ENCODE results near the gene PTPN3.
A peak's percentile ranks its signal among the peaks of the same experiment; 100 is the strongest.

Gene PTPN3

DNA sequence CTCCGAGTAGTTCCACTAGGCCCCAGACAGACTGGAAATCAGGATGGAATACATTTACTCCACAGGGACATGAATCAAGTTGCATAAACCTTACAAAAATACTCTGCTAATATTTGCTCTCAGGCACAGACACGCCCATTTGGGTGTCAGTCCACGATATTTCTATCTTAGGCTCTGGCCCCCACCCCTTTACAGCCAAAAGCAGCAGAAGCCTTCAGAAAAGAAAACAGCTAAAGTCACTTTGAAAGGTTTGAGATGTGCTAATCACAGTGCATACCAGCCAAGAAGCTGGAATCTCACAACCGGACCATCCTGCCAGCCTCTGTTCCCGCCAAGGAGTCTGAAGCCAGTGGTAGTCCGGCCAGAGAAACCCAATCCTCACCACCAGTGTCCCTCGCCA is 22.6 kb downstream of the PTPN3 start:
- no peak for DNase-seq (ENCODE audit: low spot score)

DNA sequence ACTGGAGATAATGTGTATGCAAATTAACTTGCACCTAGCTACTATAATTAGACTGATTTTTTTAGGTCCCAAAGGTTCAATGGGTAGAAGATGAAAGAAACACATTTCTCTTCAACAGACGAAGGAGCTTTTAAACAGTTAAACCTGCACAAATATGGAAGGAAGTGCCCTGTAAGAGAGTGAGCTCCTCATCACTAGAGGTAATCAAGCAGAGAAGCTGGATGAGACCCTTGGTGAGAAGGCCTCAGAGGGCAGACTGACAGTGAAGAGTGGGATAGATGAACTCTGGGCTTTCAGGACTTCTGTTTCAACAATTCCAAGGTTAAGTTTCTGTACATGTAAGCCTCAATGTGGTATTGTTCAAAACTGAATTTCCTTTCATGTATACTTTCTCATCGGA is 23.2 kb downstream of the PTPN3 start:
- DNase-seq (ENCODE audit: low spot score): no peak

DNA sequence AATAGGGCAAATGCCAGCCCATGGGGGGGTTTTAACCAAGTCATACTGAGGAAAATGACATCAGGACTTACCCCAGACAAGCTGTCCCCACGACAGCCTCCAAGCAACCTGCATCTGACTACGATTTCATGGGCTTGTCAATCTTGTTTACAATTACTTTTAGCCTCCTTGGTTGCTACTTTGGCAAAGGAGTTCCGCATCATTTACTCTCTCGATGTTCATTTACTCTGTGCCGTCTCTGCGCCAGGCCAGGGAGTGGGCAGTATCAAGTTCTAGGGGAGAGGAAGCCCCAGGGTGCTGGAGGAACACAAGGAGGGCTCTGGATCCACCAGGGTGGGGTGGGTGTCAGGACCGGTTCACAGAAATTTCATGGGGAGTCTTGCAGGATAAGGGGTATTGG is 23.9 kb downstream of the PTPN3 start:
- no peak for DNase-seq (ENCODE audit: low spot score)

DNA sequence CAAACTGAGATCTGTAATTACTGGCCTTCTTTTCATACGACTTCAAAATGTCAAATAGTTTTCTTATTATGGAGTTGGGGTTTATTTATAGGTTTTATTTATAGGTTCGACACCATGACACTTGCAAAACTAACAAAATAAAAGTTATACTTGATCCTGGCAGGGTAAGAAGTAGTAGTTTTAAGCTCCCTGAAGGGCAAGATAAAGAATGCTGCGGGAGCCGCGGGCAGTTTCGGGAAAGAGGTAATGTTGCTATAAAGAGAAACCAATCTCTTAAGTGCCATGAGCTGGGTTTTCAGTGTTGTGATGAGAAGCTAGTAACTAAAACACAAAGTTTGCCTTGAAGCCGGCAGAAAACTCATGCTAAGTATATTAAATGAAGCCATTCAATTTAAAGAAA is 24.8 kb downstream of the PTPN3 start:
- no peak for DNase-seq (ENCODE audit: low spot score)

DNA sequence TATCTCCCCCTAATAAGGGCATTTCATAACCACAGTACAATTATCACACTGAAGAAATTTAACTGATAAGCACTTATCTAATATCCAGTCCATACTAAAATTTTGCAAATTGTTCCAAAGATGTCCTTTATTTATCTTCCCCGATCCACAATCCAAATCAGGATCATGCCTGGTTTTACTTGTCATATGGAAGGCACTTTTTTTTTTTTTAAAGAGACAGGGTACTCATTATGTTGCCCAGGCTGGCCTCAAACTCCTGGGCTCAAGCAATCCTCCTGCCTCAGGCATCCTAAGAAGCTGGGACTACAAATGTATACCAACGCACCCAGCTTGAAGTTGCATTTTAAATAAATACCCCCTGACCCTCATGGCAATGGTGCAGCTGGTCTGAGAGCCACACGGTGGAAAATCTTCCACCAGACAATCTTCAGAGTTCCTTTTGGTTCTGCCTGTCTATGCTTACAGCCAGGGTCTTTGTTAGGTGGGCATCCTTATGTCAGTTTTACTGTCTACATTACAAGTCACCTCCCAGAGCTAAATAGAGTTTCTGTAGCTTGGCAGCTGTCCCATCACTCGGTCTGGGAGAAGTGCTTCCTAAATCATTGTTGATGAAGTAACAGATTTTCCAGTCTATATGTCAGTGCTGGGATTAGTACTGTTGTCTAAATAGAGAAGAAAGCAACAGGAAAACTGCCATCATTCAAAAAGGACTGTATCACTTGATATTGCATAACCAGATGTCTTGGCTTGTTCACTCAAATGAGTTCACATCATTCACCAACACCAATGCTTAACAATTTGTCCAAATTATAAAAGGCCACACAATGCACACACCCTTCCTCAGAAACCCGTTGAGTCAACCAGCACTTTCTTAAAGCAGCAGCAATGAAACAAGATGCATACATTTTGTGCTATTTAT is 26.4 kb downstream of the PTPN3 start:
- DNase-seq (ENCODE audit: low spot score): no peak

DNA sequence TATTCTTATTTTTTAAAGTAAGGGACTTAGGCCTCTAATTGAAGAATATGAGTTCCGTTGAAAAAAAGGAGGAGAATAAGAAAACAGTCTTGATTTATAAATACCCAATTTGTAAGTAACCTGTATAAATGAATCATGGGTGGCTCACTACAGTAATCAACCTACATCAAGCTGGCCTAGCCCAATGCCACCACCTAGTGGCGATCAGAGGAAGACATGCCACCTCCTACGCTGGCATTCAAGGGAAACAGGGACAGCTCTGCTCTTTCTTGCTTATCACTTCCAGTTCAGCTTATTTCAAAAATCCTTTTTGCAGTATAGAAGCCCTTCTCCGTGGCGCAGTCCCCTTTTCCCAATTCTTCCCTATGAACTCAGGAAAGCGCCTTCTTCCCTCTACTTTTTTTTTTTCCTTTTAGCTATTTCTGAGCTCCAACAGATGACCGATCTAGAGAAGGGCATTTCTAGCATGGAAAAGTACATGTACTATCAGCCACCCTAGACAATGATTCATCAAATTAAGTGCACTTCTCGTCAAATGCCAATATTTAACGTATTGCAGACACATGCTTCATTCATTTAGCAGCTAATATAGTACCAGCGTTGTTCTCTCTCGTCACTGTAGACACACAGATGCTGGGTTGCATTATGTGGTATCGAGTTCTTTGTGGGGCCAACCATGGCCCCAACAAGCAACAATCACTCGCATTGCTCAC is 28.3 kb downstream of the PTPN3 start:
- peak; percentile 75 for DNase-seq (ENCODE audit: low spot score)

DNA sequence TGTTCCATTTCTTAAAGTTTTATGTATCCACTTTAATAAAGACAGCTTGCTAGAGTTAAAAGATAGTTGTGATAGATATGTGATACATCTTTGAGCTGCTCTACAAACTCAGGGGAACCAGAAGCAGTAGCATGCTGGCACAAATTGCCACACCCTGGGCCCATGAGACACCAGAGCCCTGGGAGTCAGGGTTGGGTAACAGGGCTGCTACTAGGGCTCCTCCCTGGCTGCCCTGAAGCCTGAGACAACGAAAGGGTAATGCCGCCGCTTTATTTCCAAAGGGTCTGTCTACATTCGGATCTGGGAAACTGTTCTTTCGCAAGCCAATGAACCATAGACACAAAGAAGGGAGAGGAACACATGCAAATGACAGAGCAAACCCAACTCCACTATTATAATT is 29.2 kb downstream of the PTPN3 start:
- no peak for DNase-seq (ENCODE audit: low spot score)

DNA sequence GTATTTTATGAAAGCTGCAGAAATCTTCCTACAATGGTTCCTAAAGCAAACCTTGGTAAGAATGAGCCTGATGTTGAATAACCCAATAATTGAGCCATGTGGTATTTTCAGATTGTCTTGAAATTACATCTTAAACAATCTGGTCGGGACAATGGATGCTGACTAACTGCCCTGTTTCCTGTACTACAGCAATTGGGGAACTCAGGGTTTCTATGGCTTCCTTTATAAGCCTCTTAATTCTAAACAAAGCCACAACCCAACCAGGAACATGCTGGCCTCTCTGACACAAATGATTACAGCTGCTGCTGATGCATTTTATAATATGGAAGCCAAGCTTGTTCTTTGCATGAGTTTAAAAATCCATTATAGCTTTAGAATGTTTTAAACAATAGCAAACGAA is 30.2 kb downstream of the PTPN3 start:
- no peak for DNase-seq (ENCODE audit: low spot score)

DNA sequence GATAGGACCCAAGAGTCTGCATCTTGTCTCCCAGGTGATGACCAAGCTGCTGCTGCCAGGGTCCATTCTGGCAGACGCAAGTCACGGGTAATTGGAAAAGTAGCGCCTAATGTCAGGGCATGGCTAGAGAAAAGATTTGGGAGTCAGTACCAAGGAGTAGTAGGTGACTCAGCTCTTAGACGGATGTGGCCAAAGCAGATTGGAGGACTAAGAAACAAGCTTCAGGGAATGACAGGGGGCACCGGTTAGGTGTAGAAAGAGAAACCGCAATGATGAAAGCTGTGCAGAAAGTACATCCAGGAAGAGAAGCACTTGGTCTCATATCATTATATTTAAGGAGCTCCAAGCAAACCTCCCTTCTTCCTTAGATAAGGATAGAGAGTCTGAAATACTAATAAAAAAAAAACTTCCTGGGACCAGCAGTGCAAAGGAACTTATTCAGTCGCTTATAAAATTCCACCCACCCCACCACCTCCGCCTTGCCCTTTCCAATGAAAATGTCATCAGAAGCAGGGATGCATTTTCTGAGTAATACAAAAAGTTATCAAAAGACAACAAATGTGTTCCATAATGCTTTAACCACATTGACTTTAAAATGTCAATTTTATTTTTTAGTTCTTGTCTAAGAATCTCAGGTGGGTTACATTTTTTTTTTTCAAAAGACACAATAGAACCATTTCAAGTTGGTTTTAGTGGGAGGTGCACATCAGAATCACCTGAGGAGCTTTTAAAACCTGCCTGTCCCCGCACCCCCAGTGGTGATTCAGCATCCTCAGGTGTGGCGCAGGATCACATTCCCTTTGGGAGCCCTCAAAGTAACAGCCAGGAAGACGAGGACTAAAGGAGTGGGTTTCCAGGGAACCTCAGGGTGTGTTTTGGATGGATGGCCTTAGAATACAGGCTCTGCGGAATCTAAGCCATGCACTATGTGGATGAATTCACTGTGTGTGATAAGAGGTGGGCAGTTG is 31.2 kb downstream of the PTPN3 start:
- no peak for DNase-seq (ENCODE audit: low spot score)

DNA sequence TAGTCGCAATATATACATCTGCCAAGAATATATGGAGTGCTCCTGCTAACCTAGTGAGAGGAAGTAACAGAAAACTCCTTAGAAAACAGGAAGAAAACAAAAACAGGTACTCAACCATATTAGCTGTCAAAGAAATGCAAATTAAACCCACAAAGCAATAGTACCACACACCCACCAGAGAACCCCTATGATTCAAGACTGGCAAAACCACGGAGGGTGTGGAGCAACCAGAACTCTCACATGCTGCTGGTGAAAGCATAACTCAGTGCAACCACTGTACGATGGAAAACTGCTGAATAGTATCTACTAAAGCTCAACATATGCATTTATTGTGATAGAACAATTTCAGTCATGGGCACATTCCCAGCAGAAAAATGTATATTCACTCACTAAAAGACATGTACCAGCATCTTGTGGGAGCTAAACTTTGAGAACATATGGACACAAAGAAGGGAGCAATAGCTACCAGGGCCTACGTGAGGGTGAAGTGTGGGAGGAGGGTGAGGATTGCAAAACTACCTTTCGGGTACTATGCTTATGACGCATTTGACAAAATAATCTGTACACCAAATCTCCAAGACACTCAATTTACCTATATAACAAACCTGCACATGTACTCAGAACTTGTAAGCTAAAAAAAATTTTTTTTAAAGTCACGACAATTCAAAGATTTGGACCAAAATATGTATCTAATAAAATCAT is 34.0 kb downstream of the PTPN3 start:
- no peak for DNase-seq (ENCODE audit: low spot score)

DNA sequence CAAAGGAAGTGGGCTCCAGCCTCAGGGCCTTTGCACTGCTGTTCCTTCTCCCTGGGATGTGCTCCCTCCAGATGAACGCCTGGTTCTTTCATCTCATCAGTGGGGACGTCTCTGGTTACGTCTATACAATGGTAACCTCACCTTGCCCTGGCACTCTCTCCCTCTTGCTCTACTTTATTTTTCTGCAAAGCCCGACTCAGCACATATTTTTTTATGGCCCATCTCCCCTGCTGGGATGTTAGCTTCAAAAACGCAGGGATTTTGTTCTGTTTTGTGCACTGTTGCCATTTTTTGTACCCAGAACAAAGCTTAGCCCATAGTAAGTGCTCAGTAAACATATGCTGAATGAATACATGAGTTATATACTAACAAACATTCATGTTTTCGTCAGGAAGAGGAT is 37.5 kb downstream of the PTPN3 start:
- DNase-seq (ENCODE audit: low spot score): no peak

DNA sequence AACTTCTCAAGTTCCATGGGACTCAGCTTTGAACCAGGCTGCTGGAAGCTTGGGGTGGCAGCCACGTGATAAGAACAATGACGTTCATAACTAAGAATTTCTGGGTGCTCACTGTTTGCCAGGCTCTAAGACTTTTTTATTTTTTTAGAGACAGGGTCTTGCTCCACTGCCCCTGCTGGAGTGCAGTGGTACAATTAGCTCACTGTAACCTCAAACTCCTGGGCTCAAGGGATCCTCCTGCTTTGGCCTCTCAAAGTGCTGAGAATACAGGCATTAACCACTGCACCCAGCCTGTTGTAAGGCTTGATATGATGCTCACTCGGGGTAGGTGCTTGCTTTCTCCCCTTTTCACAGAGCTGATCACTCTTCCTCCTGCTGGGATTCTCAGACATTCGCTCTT is 38.7 kb downstream of the PTPN3 start:
- DNase-seq (ENCODE audit: low spot score): no peak

DNA sequence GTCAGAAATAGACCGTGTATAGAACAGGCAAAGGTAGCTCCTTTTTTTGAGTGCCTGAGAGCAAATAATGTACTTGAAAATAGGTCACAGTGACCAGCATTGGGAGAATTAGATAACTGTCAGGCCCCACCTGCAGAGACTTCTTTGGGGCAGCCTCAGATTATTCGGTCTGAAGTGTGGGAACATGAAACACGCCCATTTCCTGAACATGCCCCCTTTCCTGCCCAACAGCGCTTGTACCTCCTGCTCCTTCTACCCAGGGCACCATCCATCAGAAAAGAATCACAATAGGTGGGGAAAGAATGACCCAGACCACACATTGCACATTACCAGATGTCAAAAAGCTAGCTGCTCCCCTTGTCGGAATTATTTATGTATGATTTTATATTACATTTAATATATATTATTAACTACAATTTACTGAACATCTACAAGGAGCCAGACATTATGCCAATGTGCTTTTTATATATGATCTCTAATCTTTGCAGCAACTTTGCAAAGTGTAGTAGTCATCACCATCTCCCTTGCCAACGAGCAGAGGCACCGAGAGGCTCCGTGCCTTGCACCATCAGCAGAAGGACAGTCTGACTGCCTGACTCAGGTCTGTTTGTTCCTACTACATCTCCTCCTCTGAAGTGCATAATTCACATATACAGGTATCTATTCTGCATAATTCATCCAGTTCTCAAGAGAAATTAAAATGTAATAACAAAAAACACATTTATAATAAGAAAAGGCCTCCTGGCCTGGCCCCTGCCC is 39.5 kb downstream of the PTPN3 start:
- no peak for DNase-seq (ENCODE audit: low spot score)

DNA sequence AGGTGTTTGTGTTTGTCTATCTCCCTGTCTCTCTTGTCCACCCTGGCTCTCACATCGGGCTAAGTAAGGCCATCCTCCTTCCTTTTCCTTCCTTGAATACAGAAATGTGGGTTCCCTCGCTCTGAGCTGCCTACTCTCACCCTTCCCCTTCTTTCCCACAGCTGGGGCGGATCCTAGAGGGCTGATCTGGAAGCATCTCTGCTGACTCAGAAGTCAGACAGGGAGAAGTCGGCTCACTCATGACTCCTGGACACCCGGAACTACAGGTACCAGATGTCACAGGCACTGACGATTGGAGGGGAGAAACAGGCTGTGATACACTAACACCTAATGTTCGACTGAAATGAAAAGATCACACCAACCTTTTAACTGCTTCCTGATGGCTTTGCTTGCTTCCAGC is 41.3 kb downstream of the PTPN3 start:
- DNase-seq (ENCODE audit: low spot score): no peak

DNA sequence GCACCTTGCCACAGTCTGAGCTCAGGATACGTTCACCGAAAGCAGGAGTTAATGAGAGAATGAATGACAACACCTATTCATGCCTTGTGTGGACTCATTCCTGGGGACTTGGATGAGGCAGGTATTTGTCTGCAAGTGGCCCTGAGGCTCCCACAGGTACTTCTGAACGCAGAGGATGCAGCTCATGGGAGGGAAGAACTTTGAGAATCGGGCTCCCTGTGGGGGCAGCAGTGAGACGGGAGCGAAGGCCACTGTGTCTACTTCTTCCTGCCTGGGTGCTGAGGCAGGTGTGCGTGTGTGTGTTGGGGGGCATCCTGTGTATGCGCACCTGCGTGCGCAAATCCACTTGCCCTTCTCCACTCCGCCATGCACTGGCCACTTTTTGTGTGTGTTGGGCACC is 42.2 kb downstream of the PTPN3 start:
- DNase-seq (ENCODE audit: low spot score): no peak

DNA sequence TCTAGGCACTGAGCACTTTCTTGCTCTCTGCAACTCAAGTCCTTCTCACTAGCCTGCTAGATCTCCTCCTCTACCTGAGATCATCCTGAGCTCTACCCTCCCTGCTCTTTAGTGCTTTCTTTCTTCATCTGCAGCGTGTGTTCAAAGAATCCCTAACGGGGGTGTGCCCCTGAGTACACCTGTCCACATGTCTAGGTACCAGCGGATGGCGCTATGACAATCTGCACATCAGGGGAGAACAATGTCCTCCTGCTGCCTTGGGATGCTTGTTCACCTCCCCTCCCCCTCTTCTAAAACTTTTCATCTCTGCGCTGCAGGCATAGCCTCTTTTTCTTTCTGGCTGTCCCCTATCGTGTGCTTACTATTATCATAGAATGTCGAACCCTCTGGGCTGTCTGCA is 42.7 kb downstream of the PTPN3 start:
- no peak for DNase-seq (ENCODE audit: low spot score)

DNA sequence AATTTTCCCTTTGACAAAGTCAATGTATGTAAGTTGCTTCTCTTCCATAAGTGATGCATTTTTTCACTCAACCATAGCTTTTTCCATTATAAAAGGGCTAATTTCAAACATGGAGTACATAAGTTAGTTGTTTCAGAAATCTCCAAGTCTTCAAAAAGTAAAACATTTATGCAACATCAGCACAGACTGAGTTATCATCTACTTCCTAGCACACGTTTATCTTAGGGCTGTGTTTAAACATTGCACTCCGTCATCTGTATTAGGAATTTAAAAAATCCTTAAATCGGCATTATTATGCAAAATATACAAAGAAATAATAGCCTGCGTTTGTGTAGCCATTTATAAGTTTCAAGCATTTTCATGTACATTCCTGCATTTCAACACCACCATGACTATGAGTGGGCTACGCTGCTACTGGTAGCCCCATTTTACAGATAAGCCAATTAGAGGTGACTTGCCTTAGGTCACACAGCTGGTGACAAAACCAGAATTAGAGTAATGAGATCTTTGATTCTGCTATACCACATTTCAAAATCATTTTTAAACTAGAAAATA is 43.4 kb downstream of the PTPN3 start:
- DNase-seq (ENCODE audit: low spot score): no peak

DNA sequence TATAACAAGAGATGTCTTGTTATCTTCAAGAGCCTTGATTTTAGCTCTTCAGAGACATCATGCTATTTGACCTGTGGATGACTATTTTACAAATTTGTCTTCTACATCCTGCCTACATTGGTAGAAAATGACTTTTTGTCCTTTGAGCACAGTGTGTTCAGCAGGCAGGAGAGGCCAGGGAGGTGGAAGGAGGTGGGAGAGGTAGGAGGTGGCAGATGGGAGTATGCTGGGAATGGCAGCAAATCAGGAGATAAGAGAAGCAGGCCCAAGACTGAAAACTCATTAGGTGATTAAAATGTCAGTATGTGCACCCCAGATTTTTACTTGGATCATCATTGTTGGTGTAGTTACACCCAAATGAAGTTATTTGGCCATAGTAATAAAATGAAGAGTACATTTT is 44.1 kb downstream of the PTPN3 start:
- DNase-seq (ENCODE audit: low spot score): no peak

DNA sequence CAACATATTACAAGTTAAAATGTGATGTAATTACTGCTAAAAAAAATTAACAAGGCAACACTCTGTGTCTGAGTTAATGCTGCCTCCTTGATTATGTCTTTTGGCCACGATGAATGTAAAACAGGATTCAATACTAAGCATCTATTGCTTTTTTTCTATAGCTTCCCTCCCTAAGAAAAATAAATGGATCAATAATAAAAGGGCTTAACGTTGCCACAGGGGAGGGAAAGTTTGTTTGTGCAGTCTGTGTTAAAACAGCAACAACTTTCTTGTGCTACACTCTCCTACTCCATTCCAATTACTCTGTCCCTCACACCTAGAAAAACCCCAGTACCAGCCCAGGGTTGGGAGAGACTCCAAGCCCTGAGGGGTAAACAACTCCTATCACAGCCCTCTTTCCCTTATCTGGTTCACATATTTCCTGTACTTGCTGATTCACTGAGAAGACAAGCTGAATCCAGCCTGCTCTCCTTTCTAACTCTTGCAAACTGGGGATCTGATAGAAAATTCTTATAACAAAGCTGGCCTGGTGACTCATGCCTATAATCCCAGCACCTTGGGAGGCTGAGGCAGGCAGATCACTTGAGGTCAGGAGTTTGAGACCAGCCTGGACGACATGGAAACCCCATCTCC is 44.8 kb downstream of the PTPN3 start:
- DNase-seq (ENCODE audit: low spot score): no peak

DNA sequence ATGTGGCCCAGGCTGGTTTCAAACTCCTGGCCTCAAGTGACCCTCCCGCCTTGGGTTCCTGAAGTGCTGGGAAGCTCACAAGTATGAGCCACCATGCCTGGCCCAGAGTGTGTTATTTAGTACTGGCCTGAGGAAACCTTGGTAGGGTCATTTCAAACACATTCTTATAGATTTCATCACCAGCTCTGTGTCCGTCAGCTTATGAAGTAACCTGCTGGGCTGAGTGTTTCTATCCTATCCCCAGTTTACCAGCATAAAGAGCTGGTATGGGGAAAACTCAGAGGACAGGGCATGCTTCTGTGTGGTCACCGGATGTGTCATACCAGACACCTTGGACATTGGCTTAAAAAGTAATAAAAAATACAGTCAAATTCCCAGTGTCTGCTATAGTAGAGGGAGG is 45.3 kb downstream of the PTPN3 start:
- no peak for DNase-seq (ENCODE audit: low spot score)

Measured in LoVo (cell line).